ENCODE measurements around the gene KRT6A. TPM values are rescaled to one million over a fixed set of nuclear protein-coding genes. Genes with fewer than 3 reads are reported as not detected.
"Not testable (repeated sequence)": the region's sequence is repeated elsewhere in the genome, so short reads cannot be mapped to it uniquely, and the experiment has no call there.

Gene KRT6A
- total RNA-seq, 4 donors from 2014 or later: 0.27 TPM; not detected in 3

- no peaks in the 10 kb centered on the region for H3K9me3 ChIP-seq
- no peak overlapping the region for H3K27ac ChIP-seq
- no peak for TF ChIP-seq POLR2A (IDR thresholded peaks at IDR 0.05)
- no peak for TF ChIP-seq CTCF (IDR thresholded peaks at IDR 0.05)
- H3K4me3 ChIP-seq (replicated peaks in 1 of 3): no peak overlapping the region
- H3K36me3 ChIP-seq: no peaks in the 10 kb centered on the region
- WGBS, 2 donors: 84 to 86% methylated on average over 5 of the region's 5 CpGs
- H3K27me3 ChIP-seq: no peaks in the 10 kb centered on the region
- no peaks in the 10 kb centered on the region for H3K4me1 ChIP-seq
- no peak for DNase-seq
- intact Hi-C loops (cut with DNase I): loop anchor here (10.0 kb wide), 2 partner anchors 133 to 353 kb away; no protein-coding TSS in a partner anchor
These were observed 15.2 kb upstream of the KRT6A start for GRCh38 chr12:52508211-52508610.

GRCh38 chr12:52506858-52507715, 14.0 kb upstream of the KRT6A start:
- no peaks in the 10 kb centered on the region for H3K27me3 ChIP-seq
- intact Hi-C loops (cut with DNase I): loop anchor here (10.0 kb wide), 2 partner anchors 132 to 352 kb away; no protein-coding TSS in a partner anchor
- H3K27ac ChIP-seq: no peak overlapping the region
- TF ChIP-seq CTCF (IDR thresholded peaks at IDR 0.05): peak in 5 of 6 experiments; percentile 16 to 64 (median 57)
- TF ChIP-seq POLR2A (IDR thresholded peaks at IDR 0.05): no peak
- H3K9me3 ChIP-seq: no peaks in the 10 kb centered on the region
- whole genome bisulfite sequencing, 2 donors: 26 to 28% methylated on average over 4 of the region's 4 CpGs
- no peaks in the 10 kb centered on the region for H3K4me1 ChIP-seq
- H3K36me3 ChIP-seq: no peaks in the 10 kb centered on the region
- H3K4me3 ChIP-seq (replicated peaks in 1 of 3): no peak overlapping the region
- no peak for DNase-seq

DNA sequence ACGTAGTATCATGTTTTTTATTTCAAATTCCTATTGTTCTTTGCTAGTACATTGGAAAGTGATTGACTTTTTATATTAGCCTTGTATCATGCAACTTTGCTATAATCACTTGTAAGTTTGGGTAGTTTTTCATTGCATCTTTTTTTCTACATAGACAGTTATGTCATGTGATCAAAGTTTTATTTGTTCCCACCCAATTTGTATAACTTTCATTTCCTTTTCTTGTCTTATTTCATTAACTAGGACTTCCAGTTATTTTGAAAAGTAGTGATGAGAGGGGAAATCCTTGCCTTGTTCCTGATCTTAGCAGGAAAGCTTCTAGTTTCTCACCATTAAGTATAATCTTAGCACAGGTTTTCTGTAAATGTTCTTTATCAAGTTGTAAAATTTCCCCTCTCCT, 9.8 kb upstream of the KRT6A start:
- H3K36me3 ChIP-seq: no peaks in the 10 kb centered on the region
- H3K4me3 ChIP-seq (replicated peaks in 1 of 3): no peak overlapping the region
- WGBS, 2 donors: 93 to 98% methylated on average over 1 of the region's 1 CpG
- H3K27me3 ChIP-seq: no peaks in the 10 kb centered on the region
- no peaks in the 10 kb centered on the region for H3K4me1 ChIP-seq
- TF ChIP-seq CTCF (IDR thresholded peaks at IDR 0.05) (no peak), POLR2A (IDR thresholded peaks at IDR 0.05) (no peak)
- no peak overlapping the region for H3K27ac ChIP-seq
- intact Hi-C loops (cut with DNase I): loop anchor here (10.0 kb wide), 2 partner anchors 128 to 348 kb away; no protein-coding TSS in a partner anchor
- no peak for DNase-seq
- H3K9me3 ChIP-seq: no peaks in the 10 kb centered on the region

DNA sequence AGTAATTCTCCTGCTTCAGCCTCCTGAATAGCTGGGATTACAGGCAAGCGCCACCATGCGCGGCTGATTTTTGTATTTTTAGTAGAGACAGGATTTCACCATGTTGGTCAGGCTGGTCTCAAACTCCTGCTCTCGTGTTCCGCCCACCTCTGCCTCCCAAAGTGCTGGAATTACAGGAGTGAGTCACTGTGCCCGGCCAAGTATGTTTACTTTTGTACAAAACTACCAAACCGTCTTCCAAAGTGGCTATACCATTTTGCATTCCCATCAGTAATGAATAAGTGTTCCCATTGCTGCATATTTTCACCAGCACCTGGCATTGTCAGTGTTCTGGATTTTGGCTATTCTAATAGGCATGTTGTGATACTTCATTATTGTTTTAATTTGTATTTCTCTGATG, 8.4 kb upstream of the KRT6A start:
- intact Hi-C loops (cut with DNase I): loop anchor here (10.0 kb wide), 2 partner anchors 127 to 347 kb away; no protein-coding TSS in a partner anchor
- Histone ChIP-seq H3K4me1 (no peaks in the 10 kb centered on the region), H3K9me3 (no peaks in the 10 kb centered on the region), H3K36me3 (no peaks in the 10 kb centered on the region), H3K27ac (no peak overlapping the region), H3K4me3 (replicated peaks in 1 of 3) (no peak overlapping the region), H3K27me3 (no peaks in the 10 kb centered on the region)
- DNase-seq: no peak
- 73 to 83% methylated on average over 7 of the region's 7 CpGs for WGBS, 2 donors
- no peak for TF ChIP-seq POLR2A (IDR thresholded peaks at IDR 0.05)
- no peak for TF ChIP-seq CTCF (IDR thresholded peaks at IDR 0.05)

DNA sequence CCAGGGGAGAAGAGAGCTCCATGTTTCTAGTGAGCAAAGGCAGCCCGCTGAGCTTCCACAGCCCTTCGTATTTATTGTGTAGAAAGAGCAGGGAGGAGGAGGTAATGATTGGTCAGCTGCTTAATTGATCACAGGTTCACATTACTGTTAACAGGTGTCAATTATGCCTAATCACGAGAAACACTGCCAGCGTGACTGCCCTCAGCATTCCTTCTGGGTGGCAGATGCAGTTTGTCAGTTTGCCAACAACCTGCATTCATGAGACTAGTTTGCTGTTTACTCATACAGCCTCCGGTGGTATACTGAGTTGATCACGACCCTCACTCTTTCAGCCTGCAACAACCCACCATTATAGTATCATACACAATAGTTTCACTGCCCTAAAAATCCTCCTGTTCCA, 7.5 kb upstream of the KRT6A start:
- intact Hi-C loops (cut with DNase I): loop anchor here (10.0 kb wide), 2 partner anchors 126 to 346 kb away; no protein-coding TSS in a partner anchor
- not testable (repeated sequence) for H3K36me3 ChIP-seq; H3K9me3 ChIP-seq; H3K4me1 ChIP-seq; H3K27me3 ChIP-seq; H3K27ac ChIP-seq; H3K4me3 ChIP-seq (replicated peaks in 1 of 3); DNase-seq
- 76 to 78% methylated on average over 6 of the region's 6 CpGs for WGBS, 2 donors
